ENCODE data around the gene MTFR1L.

MTFR1L gene

GRCh38 chr1:25816112-25816718, 3.5 kb upstream of the MTFR1L start:
- no peak overlapping the region for H3K4me3 Mint-ChIP-seq
- no peak for TF ChIP-seq CTCF (IDR thresholded peaks at IDR 0.05)
- DNase-seq = no peak
- H3K4me1 Mint-ChIP-seq = peaks cover 30% of the 10 kb centered on the region
- no peak overlapping the region for H3K27ac Mint-ChIP-seq
- H3K36me3 Mint-ChIP-seq (ENCODE audit: low read depth) = no peaks in the 10 kb centered on the region
- no peaks in the 10 kb centered on the region for H3K9me3 Mint-ChIP-seq
- no peaks in the 10 kb centered on the region for H3K27me3 Mint-ChIP-seq (ENCODE audit: low read depth, poor library complexity)

GRCh38 chr1:25817840-25818501, 1.8 kb upstream of the MTFR1L start:
- Mint-ChIP-seq H3K4me1 (peaks cover 42% of the 10 kb centered on the region), H3K9me3 (no peaks in the 10 kb centered on the region), H3K27me3 (ENCODE audit: low read depth, poor library complexity) (peaks cover under 1% of the 10 kb centered on the region), H3K27ac (peak overlapping the region; percentile 60), H3K4me3 (peak overlapping the region; percentile 99), H3K36me3 (ENCODE audit: low read depth) (no peaks in the 10 kb centered on the region)
- no peak for DNase-seq
- TF ChIP-seq CTCF (IDR thresholded peaks at IDR 0.05) = no peak

- TF ChIP-seq CTCF (IDR thresholded peaks at IDR 0.05) = no peak
- H3K27me3 Mint-ChIP-seq (ENCODE audit: low read depth, poor library complexity) = peaks cover 3% of the 10 kb centered on the region
These were observed 1.2 kb upstream of the MTFR1L start for GRCh38 chr1:25818569-25818968.

GRCh38 chr1:25820247-25821111, 725 bp downstream of the MTFR1L start:
- Mint-ChIP-seq H3K4me3 (peak overlapping the region; percentile 99), H3K27me3 (ENCODE audit: low read depth, poor library complexity) (peaks cover 3% of the 10 kb centered on the region), H3K36me3 (ENCODE audit: low read depth) (no peaks in the 10 kb centered on the region), H3K27ac (peak overlapping the region; percentile 75), H3K9me3 (no peaks in the 10 kb centered on the region), H3K4me1 (peaks cover 42% of the 10 kb centered on the region)
- DNase-seq = peak; percentile 56
- no peak for TF ChIP-seq CTCF (IDR thresholded peaks at IDR 0.05)

More at GRCh38 chr1:25818569-25818968, 1.2 kb upstream of the MTFR1L start:
- no peaks in the 10 kb centered on the region for H3K36me3 Mint-ChIP-seq (ENCODE audit: low read depth)
- H3K4me1 Mint-ChIP-seq = peaks cover 42% of the 10 kb centered on the region
- no peaks in the 10 kb centered on the region for H3K9me3 Mint-ChIP-seq
- H3K27ac Mint-ChIP-seq = peak overlapping the region; percentile 99
- H3K4me3 Mint-ChIP-seq = peak overlapping the region; percentile 99
- DNase-seq = no peak

- Mint-ChIP-seq H3K4me3 (peak overlapping the region; percentile 91), H3K27me3 (ENCODE audit: low read depth, poor library complexity) (peaks cover 3% of the 10 kb centered on the region), H3K4me1 (peaks cover 42% of the 10 kb centered on the region), H3K9me3 (no peaks in the 10 kb centered on the region), H3K36me3 (ENCODE audit: low read depth) (peaks cover 1% of the 10 kb centered on the region), H3K27ac (no peak overlapping the region)
- DNase-seq = no peak
- TF ChIP-seq CTCF (IDR thresholded peaks at IDR 0.05) = no peak
These were observed 1.3 kb downstream of the MTFR1L start for GRCh38 chr1:25821112-25821476.
